Measurements from ENCODE around the gene DAB1.

DAB1 gene

GRCh38 chr1:56954664-56955063 lies 469.2 kb downstream of the DAB1 start:
- Histone ChIP-seq H3K27me3 (ENCODE audit: insufficient read depth, poor library complexity, severe bottlenecking) (no peaks in the 10 kb centered on the region), H3K4me3 (replicated peaks; ENCODE audit: insufficient read depth, low read length) (no peak overlapping the region), H3K27ac (replicated peaks) (no peak overlapping the region)
- no peak for DNase-seq (ENCODE audit: low read depth in 1 of 2, low spot score in 1 of 2)
- TF ChIP-seq SPI1 (IDR thresholded peaks at IDR 0.05; ENCODE audit: borderline replicate concordance, low read depth) = no peak
- no peak for TF ChIP-seq GABPA (IDR thresholded peaks at IDR 0.05; ENCODE audit: low read depth)
- TF ChIP-seq POLR2AphosphoS5 (IDR thresholded peaks at IDR 0.05; ENCODE audit: low read depth) = no peak
- TF ChIP-seq REST (IDR thresholded peaks at IDR 0.05; ENCODE audit: insufficient replicate concordance, low read depth) = no peak
- TF ChIP-seq CTCF (IDR thresholded peaks at IDR 0.05; ENCODE audit: insufficient read depth, low read length) = no peak

- DNase-seq (ENCODE audit: low read depth in 1 of 2, low spot score in 1 of 2) = no peak
- no peak overlapping the region for H3K27ac ChIP-seq (replicated peaks)
- no peaks in the 10 kb centered on the region for H3K27me3 ChIP-seq (ENCODE audit: insufficient read depth, poor library complexity, severe bottlenecking)
- TF ChIP-seq CTCF (IDR thresholded peaks at IDR 0.05; ENCODE audit: insufficient read depth, low read length) (no peak), SPI1 (IDR thresholded peaks at IDR 0.05; ENCODE audit: borderline replicate concordance, low read depth) (no peak), POLR2AphosphoS5 (IDR thresholded peaks at IDR 0.05; ENCODE audit: low read depth) (no peak), REST (IDR thresholded peaks at IDR 0.05; ENCODE audit: insufficient replicate concordance, low read depth) (no peak), GABPA (IDR thresholded peaks at IDR 0.05; ENCODE audit: low read depth) (no peak)
- no peak overlapping the region for H3K4me3 ChIP-seq (replicated peaks; ENCODE audit: insufficient read depth, low read length)
Measured at GRCh38 chr1:56953386-56953785, 470.5 kb downstream of the DAB1 start.

- Histone ChIP-seq H3K27me3 (ENCODE audit: insufficient read depth, poor library complexity, severe bottlenecking) (no peaks in the 10 kb centered on the region), H3K4me3 (replicated peaks; ENCODE audit: insufficient read depth, low read length) (no peak overlapping the region), H3K27ac (replicated peaks) (no peak overlapping the region)
- TF ChIP-seq SPI1 (IDR thresholded peaks at IDR 0.05; ENCODE audit: borderline replicate concordance, low read depth) (no peak), POLR2AphosphoS5 (IDR thresholded peaks at IDR 0.05; ENCODE audit: low read depth) (no peak), REST (IDR thresholded peaks at IDR 0.05; ENCODE audit: insufficient replicate concordance, low read depth) (no peak), CTCF (IDR thresholded peaks at IDR 0.05; ENCODE audit: insufficient read depth, low read length) (no peak), GABPA (IDR thresholded peaks at IDR 0.05; ENCODE audit: low read depth) (no peak)
- no peak for DNase-seq (ENCODE audit: low read depth in 1 of 2, low spot score in 1 of 2)
Measured at GRCh38 chr1:56952501-56952900, 471.4 kb downstream of the DAB1 start.

Data from HL-60 (cell line).